GM12801 (cell line): Measurements from ENCODE around the gene DIP2A.

Experiments used
- TF ChIP-seq, protein P1 (sequence below): IDR thresholded peaks from one replicate; pipeline ENCODE4 v1.5.1; 2011; ENCODE audit warnings: control low read depth; ENCODE audit not compliant: insufficient read length; ENCODE audit errors: extremely low read depth

DIP2A gene

DNA sequence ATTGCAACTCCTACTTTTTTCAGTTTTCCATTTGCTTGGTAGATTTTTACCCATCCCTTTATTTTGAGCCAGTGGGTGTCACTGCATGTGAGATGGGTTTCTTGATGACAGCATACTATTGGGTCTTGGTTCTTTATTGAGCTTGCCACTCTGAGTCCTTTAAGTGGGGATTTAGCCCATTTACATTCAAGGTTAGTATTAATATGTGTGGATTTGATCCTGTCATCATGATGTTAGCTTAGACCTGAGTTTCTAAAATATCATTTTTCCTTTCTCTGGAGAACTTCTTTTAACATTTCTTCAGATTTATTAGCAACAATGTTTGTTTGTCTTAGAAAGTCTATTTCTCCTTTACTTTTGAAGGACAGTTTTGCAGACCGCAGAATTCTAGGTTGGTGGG is 158.0 kb downstream of the DIP2A start:
- TF ChIP-seq, protein P1, sequence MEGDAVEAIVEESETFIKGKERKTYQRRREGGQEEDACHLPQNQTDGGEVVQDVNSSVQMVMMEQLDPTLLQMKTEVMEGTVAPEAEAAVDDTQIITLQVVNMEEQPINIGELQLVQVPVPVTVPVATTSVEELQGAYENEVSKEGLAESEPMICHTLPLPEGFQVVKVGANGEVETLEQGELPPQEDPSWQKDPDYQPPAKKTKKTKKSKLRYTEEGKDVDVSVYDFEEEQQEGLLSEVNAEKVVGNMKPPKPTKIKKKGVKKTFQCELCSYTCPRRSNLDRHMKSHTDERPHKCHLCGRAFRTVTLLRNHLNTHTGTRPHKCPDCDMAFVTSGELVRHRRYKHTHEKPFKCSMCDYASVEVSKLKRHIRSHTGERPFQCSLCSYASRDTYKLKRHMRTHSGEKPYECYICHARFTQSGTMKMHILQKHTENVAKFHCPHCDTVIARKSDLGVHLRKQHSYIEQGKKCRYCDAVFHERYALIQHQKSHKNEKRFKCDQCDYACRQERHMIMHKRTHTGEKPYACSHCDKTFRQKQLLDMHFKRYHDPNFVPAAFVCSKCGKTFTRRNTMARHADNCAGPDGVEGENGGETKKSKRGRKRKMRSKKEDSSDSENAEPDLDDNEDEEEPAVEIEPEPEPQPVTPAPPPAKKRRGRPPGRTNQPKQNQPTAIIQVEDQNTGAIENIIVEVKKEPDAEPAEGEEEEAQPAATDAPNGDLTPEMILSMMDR = no peak

DNA sequence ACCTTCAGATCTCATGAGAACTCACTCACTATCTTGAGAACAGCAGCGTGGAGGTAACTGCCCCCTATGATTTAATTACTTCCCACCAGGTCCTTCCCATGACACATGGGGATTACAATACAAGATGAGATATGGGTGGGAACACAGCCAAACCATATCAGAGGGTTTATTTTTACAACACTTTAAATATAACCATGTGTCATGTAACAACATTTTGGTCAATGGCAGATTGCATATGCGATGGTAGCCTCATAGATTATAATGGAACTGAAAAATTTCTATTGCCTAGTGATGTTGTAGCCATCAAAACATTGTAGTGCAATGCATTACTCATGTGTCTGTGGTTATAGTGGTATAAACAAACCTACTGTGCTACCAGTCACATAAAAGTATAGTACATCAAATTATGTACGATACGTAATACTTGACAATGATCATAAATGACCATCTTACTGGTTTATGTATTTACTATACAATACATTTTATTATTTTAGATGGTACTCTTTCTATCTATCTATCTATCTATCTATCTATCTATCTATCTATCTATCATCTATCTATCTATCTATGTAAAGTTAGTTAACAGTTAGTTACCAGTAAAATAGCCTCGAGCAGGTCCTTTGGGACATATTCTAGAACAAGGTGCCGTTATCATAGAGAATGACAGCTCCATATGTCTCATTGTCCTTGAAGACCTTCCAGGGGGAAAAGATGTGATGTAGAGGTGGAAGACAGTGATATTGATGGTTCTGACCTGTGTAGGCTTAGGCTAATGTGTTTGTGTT is 158.8 kb downstream of the DIP2A start:
- TF ChIP-seq, protein P1 = no peak

DNA sequence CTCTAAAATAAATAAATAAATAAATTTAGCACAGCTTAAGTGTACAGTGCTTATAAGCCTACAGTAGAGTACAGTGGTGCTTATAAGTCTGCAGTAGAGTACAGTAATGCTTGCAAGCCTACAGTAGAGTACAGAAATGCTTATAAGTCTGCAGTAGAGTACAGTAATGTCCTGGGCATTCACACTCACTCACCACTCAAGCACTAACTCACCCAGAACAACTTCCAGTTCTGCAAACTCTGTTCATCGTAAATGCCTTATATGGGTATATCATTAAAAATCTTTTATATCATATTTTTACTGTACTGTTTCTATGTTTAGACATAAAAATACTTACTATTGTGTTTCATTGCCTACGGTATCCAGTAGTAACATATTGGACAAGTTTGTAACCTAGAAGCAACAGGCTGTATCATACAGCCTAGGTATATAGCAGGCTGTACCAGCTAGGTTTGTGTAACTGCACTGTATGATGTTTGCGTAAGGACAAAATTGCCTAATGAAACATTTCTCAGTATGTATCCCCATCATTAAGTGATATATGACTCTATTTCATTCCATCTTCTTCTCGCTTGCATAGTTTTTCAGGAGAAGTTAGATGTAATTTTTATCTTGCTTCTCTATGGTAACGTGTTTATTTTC is 160.2 kb downstream of the DIP2A start:
- TF ChIP-seq, protein P1 = no peak
